Activated B cell treated with CpG ODN at 0.5 μM for 24 hours (primary cell): ENCODE measurements around the gene CCL19. TPM values are rescaled to one million over a fixed set of nuclear protein-coding genes. Genes with fewer than 3 reads are reported as not detected.
"Not testable (repeated sequence)": the region's sequence is repeated elsewhere in the genome, so short reads cannot be mapped to it uniquely, and the experiment has no call there.

ENCODE experiments used
- ATAC-seq: fragments of 200-7000 bp; cut with Tn5 transposase; one replicate; pipeline ENCODE4 v1.10.0; 2021; ENCODE audit warnings: low read depth, mild to moderate bottlenecking, moderate library complexity
- CTCF ChIA-PET: fragments of 350-600 bp; sonication (Branson Sonifier 250); formaldehyde crosslinking; loops from one replicate; lab custom pipeline; 2021; ENCODE audit warnings: antibody characterized with exemption; lab: Charles Lee
- POLR2A ChIA-PET: fragments of 350-600 bp; sonication (Branson Sonifier 250); formaldehyde crosslinking; loops from one replicate; lab custom pipeline; 2021; ENCODE audit warnings: antibody characterized with exemption; lab: Charles Lee
- DNase-seq: peaks from one replicate; pipeline ENCODE4 v3.0.0; 2022
- H3K27ac Mint-ChIP-seq: one replicate; pipeline ENCODE4 v1.8.0; 2020; ENCODE audit warnings: mixed read lengths
- H3K27me3 Mint-ChIP-seq: one replicate; pipeline ENCODE4 v1.8.0; 2021; ENCODE audit warnings: mixed read lengths
- H3K36me3 Mint-ChIP-seq: one replicate; pipeline ENCODE4 v1.8.0; 2021; ENCODE audit warnings: low read depth, mixed read lengths
- H3K4me1 Mint-ChIP-seq: one replicate; pipeline ENCODE4 v1.8.0; 2021; ENCODE audit warnings: mixed read lengths
- H3K4me3 Mint-ChIP-seq: one replicate; pipeline ENCODE4 v1.8.0; 2020; ENCODE audit warnings: mild to moderate bottlenecking, mixed read lengths
- H3K9me3 Mint-ChIP-seq: one replicate; pipeline ENCODE4 v1.8.0; 2020; ENCODE audit warnings: mixed read lengths
- CTCF ChIP-seq: fragments of 200-600 bp; IDR thresholded peaks from one replicate; pipeline ENCODE4 v1.8.0; 2022; ENCODE audit warnings: antibody characterized with exemption, mild to moderate bottlenecking
- intact Hi-C: fragments of 100-400 bp; cut with micrococcal nuclease; formaldehyde crosslinking; loops from one replicate; pipeline ENCODE4 v1.15.1; 2024
- total RNA-seq: library from RNA; stranded (reverse); gene quantifications from 2 replicates; pipeline ENCODE4 v1.2.3, GENCODE V29; 2022

Gene CCL19
- total RNA-seq, 1 donor from 2014 or later = not detected

- H3K27ac Mint-ChIP-seq = no peak overlapping the region
- POLR2A ChIA-PET = no interaction called here
- no peak for ATAC-seq
- H3K9me3 Mint-ChIP-seq = no peaks in the 10 kb centered on the region
- no peaks in the 10 kb centered on the region for H3K36me3 Mint-ChIP-seq
- CTCF ChIA-PET = no interaction called here
- DNase-seq = no peak
- peaks cover 18% of the 10 kb centered on the region for H3K27me3 Mint-ChIP-seq
- intact Hi-C loops = no loop called here
- H3K4me1 Mint-ChIP-seq = no peaks in the 10 kb centered on the region
- no peak for TF ChIP-seq CTCF
- no peak overlapping the region for H3K4me3 Mint-ChIP-seq
Observed at GRCh38 chr9:34732478-34732877, 41.4 kb upstream of the CCL19 start.

GRCh38 chr9:34723141-34723540, 32.1 kb upstream of the CCL19 start:
- POLR2A ChIA-PET = no interaction called here
- Mint-ChIP-seq H3K9me3 (no peaks in the 10 kb centered on the region), H3K36me3 (no peaks in the 10 kb centered on the region), H3K4me3 (no peak overlapping the region), H3K27ac (no peak overlapping the region), H3K27me3 (peaks cover 7% of the 10 kb centered on the region), H3K4me1 (no peaks in the 10 kb centered on the region)
- intact Hi-C loops = no loop called here
- no peak for TF ChIP-seq CTCF
- CTCF ChIA-PET = no interaction called here
- DNase-seq (no peak), ATAC-seq (no peak)

GRCh38 chr9:34719769-34720025, 28.6 kb upstream of the CCL19 start:
- H3K27me3 Mint-ChIP-seq, H3K36me3 Mint-ChIP-seq, POLR2A ChIA-PET, H3K4me1 Mint-ChIP-seq, H3K27ac Mint-ChIP-seq, DNase-seq, intact Hi-C loops, H3K9me3 Mint-ChIP-seq, ATAC-seq, CTCF ChIA-PET, H3K4me3 Mint-ChIP-seq: not testable (repeated sequence)

- TF ChIP-seq CTCF = no peak
- H3K36me3 Mint-ChIP-seq = no peaks in the 10 kb centered on the region
- no peak for ATAC-seq
- intact Hi-C loops = no loop called here
- H3K9me3 Mint-ChIP-seq = no peaks in the 10 kb centered on the region
- no peaks in the 10 kb centered on the region for H3K4me1 Mint-ChIP-seq
- H3K4me3 Mint-ChIP-seq = no peak overlapping the region
- H3K27me3 Mint-ChIP-seq = peaks cover 11% of the 10 kb centered on the region
- ChIA-PET POLR2A (no interaction called here), CTCF (no interaction called here)
- DNase-seq = no peak
- H3K27ac Mint-ChIP-seq = no peak overlapping the region
Observed at GRCh38 chr9:34719021-34719768, 28.1 kb upstream of the CCL19 start.

GRCh38 chr9:34717996-34718614, 27.0 kb upstream of the CCL19 start:
- intact Hi-C loops = no loop called here
- no peaks in the 10 kb centered on the region for H3K9me3 Mint-ChIP-seq
- H3K36me3 Mint-ChIP-seq = no peaks in the 10 kb centered on the region
- H3K4me3 Mint-ChIP-seq = no peak overlapping the region
- TF ChIP-seq CTCF = no peak
- ATAC-seq = no peak
- CTCF ChIA-PET = no interaction called here
- DNase-seq = no peak
- no peak overlapping the region for H3K27ac Mint-ChIP-seq
- POLR2A ChIA-PET = no interaction called here
- peaks cover 17% of the 10 kb centered on the region for H3K27me3 Mint-ChIP-seq
- no peaks in the 10 kb centered on the region for H3K4me1 Mint-ChIP-seq
